Natural killer cell (primary cell): ENCODE results near the gene KRT24. TPM values are rescaled to one million over a fixed set of nuclear protein-coding genes. Genes with fewer than 3 reads are reported as not detected.

ENCODE experiments used
- ATAC-seq, 3 donors: fragments of 150-1000 bp in 2 of 3; fragments of 200-7000 bp in 1 of 3; cut with Tn5 transposase; 1 replicate in 1 of 3; 2 replicates in 2 of 3; pipeline ENCODE4 v1.10.0; 2021; ENCODE audit warnings: mild to moderate bottlenecking in 2 of 3, moderate library complexity in 2 of 3
- DNase-seq, 2 donors: peaks; one replicate each; pipeline versions ENCODE4 v3.0.0 to v3.0.0-alpha.2; 2013 to 2021; ENCODE audit warnings: mixed read lengths in 1 of 2
- H3K27ac ChIP-seq: one replicate; pipeline ENCODE4 v1.5.1; 2013; ENCODE audit warnings: mild to moderate bottlenecking, low read length
- H3K27me3 ChIP-seq: one replicate; pipeline ENCODE4 v1.6.1; 2013; ENCODE audit warnings: low read length; ENCODE audit not compliant: control insufficient read depth, insufficient read depth
- H3K36me3 ChIP-seq: one replicate; pipeline ENCODE4 v1.6.1; 2013; ENCODE audit warnings: low read length; ENCODE audit not compliant: control insufficient read depth, insufficient read depth
- H3K4me1 ChIP-seq: one replicate; pipeline ENCODE4 v1.6.1; 2013; ENCODE audit warnings: low read length; ENCODE audit not compliant: control insufficient read depth, insufficient read depth
- H3K4me3 ChIP-seq: one replicate; pipeline ENCODE4 v1.5.1; 2013; ENCODE audit warnings: low read length
- H3K9me3 ChIP-seq: one replicate; pipeline ENCODE4 v1.6.1; 2013; ENCODE audit warnings: low read length; ENCODE audit not compliant: control insufficient read depth, insufficient read depth
- H3K27ac Mint-ChIP-seq, 2 donors: one replicate each; pipeline ENCODE4 v1.8.0; 2022; ENCODE audit warnings: mild to moderate bottlenecking in 2 of 2, mixed read lengths in 2 of 2, moderate library complexity in 1 of 2
- H3K27me3 Mint-ChIP-seq, 2 donors: one replicate each; pipeline ENCODE4 v1.8.0; 2022; ENCODE audit warnings: low read depth in 2 of 2, mixed read lengths in 2 of 2
- H3K36me3 Mint-ChIP-seq: one replicate; pipeline ENCODE4 v1.8.0; 2022; ENCODE audit warnings: mixed read lengths
- H3K4me1 Mint-ChIP-seq, 2 donors: one replicate each; pipeline ENCODE4 v1.8.0; 2022; ENCODE audit warnings: mixed read lengths in 2 of 2
- H3K4me3 Mint-ChIP-seq: one replicate; pipeline ENCODE4 v1.8.0; 2022; ENCODE audit warnings: mild to moderate bottlenecking, moderate library complexity, mixed read lengths
- H3K9me3 Mint-ChIP-seq, 2 donors: one replicate each; pipeline ENCODE4 v1.8.0; 2022; ENCODE audit warnings: mixed read lengths in 2 of 2
- WGBS: methylation state at CpG from one replicate; pipeline ENCODE4 v1.1.7; 2013; ENCODE audit warnings: missing lambda C conversion rate; ENCODE audit not compliant: insufficient coverage; 5-methylcytosine and 5-hydroxymethylcytosine counted together
- intact Hi-C: fragments of 100-400 bp; cut with micrococcal nuclease; formaldehyde crosslinking; loops from one replicate; pipeline ENCODE4 v1.14.2; 2022
- total RNA-seq, 4 donors: library from RNA; stranded (reverse); fragments of 120-200 nt in 1 of 4; gene quantifications; one replicate each; pipeline versions ENCODE4 v1.2.3 to v1.2.4, GENCODE V29; 2013 to 2022
- TF ChIP-seq, protein P1 (sequence below): fragments of 200-600 bp; IDR thresholded peaks from one replicate; pipeline ENCODE4 v1.8.0; 2022; ENCODE audit warnings: antibody characterized with exemption

The KRT24 gene
- total RNA-seq, 3 donors from 2014 or later (not counting 1 experiment from before 2014, with no cell fraction given), result not detected

DNA sequence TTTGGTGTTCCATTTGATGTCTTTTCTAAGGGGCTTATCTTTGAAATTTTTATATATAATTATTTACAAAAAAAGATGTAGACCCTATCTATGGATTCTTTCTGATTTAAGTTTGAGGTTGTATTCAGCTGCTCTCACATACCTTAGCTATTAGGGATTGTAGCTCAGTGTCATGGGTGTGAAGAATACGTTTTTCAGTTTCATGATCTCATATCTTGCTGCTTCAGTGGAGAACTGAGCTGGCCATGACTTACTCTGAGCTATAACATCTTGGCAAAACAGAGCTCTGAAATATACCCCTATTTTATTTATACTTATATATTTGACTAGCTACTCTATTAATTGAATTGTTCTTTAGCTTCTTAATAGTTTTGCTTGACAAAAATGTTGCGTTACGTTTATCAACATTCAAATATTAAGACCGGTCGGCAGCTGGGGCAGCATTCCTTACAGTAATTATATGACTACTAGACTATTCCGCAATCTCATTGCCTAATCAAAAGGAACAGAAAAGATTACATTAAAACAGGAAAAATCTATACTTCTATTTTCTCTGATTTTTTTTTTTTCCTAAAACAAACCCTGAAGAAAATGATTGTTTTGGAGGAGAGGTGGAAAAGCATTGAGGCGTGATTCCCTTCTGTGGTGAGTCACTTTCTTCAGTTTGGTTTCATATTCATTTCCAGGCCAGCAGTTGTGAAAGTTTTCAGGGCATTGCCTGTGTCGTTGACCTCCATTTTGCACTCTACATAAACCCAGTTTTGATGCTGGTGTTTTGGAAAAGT is 24.1 kb upstream of the KRT24 start:
- H3K4me3 Mint-ChIP-seq, result no peak overlapping the region
- no peak overlapping the region for H3K4me3 ChIP-seq
- H3K4me1 ChIP-seq, result no peaks in the 10 kb centered on the region
- no peak for DNase-seq
- no peaks in the 10 kb centered on the region for H3K4me1 Mint-ChIP-seq
- H3K27ac ChIP-seq, result peak overlapping the region; percentile 49
- H3K27me3 ChIP-seq, result no peaks in the 10 kb centered on the region
- H3K9me3 Mint-ChIP-seq, result no peaks in the 10 kb centered on the region
- WGBS, result 85% methylated on average over 6 of the region's 8 CpGs
- no peak overlapping the region for H3K27ac Mint-ChIP-seq
- ATAC-seq, result no peak
- no peaks in the 10 kb centered on the region for H3K36me3 ChIP-seq
- intact Hi-C loops, result no loop called here
- no peaks in the 10 kb centered on the region for H3K36me3 Mint-ChIP-seq
- no peaks in the 10 kb centered on the region for H3K9me3 ChIP-seq
- peaks cover 24 to 47% of the 10 kb centered on the region in 2 donors for H3K27me3 Mint-ChIP-seq
- TF ChIP-seq, protein P1, sequence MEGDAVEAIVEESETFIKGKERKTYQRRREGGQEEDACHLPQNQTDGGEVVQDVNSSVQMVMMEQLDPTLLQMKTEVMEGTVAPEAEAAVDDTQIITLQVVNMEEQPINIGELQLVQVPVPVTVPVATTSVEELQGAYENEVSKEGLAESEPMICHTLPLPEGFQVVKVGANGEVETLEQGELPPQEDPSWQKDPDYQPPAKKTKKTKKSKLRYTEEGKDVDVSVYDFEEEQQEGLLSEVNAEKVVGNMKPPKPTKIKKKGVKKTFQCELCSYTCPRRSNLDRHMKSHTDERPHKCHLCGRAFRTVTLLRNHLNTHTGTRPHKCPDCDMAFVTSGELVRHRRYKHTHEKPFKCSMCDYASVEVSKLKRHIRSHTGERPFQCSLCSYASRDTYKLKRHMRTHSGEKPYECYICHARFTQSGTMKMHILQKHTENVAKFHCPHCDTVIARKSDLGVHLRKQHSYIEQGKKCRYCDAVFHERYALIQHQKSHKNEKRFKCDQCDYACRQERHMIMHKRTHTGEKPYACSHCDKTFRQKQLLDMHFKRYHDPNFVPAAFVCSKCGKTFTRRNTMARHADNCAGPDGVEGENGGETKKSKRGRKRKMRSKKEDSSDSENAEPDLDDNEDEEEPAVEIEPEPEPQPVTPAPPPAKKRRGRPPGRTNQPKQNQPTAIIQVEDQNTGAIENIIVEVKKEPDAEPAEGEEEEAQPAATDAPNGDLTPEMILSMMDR, result no peak

DNA sequence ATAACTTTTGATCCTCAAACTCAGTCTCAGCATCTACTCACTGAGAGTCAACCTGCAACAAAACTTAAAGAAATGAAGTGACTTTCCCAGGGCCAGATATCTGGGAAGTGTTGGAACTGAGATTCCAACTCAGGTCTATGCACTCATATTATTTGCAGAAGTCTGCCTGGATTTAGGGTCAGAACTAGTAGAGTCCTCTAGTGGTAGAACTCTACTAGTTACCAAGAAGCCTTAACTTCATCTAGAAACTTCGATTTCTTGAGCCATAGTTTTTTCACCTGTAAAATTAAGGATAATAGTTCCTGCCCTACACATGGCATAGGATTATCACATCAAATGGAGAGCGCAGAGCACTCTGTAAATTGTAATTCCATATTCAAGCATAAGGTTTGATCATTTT is 23.4 kb upstream of the KRT24 start:
- no peaks in the 10 kb centered on the region for H3K27me3 ChIP-seq
- ATAC-seq, result no peak
- no peaks in the 10 kb centered on the region for H3K36me3 ChIP-seq
- Mint-ChIP-seq H3K27ac (no peak overlapping the region), H3K9me3 (no peaks in the 10 kb centered on the region), H3K27me3 (peaks cover 27 to 47% of the 10 kb centered on the region in 2 donors), H3K4me3 (no peak overlapping the region), H3K36me3 (no peaks in the 10 kb centered on the region), H3K4me1 (no peaks in the 10 kb centered on the region)
- peak in 1 of 2 donors; percentile 40 for DNase-seq
- no peaks in the 10 kb centered on the region for H3K9me3 ChIP-seq
- H3K4me3 ChIP-seq, result no peak overlapping the region
- 78% methylated on average over 1 of the region's 2 CpGs for WGBS
- intact Hi-C loops, result no loop called here
- TF ChIP-seq, protein P1, result no peak
- no peaks in the 10 kb centered on the region for H3K4me1 ChIP-seq
- no peak overlapping the region for H3K27ac ChIP-seq

DNA sequence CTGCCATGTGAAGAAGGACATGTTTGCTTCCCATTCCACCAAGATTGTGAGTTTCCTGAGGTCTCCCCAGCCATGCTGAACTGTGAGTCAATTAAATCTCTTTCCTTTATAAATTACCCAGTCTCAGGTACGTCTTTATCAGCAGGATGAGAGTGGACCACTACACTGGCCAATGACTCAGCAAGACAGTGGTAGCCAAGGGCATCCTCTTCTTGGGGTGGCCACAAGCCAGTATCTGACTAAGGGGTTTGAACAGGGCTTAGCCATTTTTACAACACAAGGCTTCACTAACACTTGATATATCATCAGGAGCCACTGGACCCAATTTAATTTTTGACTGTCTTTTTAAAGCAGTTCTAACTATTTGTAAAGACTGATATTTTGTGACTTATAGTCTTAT is 21.1 kb upstream of the KRT24 start:
- no peak overlapping the region for H3K4me3 ChIP-seq
- Mint-ChIP-seq H3K4me3 (no peak overlapping the region), H3K27me3 (peaks cover 30 to 41% of the 10 kb centered on the region in 2 donors), H3K36me3 (no peaks in the 10 kb centered on the region), H3K4me1 (no peaks in the 10 kb centered on the region), H3K27ac (no peak overlapping the region), H3K9me3 (no peaks in the 10 kb centered on the region)
- H3K36me3 ChIP-seq, result no peaks in the 10 kb centered on the region
- intact Hi-C loops, result no loop called here
- TF ChIP-seq, protein P1, result no peak
- DNase-seq, result no peak
- H3K9me3 ChIP-seq, result no peaks in the 10 kb centered on the region
- no peak overlapping the region for H3K27ac ChIP-seq
- no peaks in the 10 kb centered on the region for H3K4me1 ChIP-seq
- WGBS, result 71% methylated on average over 1 of the region's 1 CpG
- H3K27me3 ChIP-seq, result no peaks in the 10 kb centered on the region
- ATAC-seq, result no peak

DNA sequence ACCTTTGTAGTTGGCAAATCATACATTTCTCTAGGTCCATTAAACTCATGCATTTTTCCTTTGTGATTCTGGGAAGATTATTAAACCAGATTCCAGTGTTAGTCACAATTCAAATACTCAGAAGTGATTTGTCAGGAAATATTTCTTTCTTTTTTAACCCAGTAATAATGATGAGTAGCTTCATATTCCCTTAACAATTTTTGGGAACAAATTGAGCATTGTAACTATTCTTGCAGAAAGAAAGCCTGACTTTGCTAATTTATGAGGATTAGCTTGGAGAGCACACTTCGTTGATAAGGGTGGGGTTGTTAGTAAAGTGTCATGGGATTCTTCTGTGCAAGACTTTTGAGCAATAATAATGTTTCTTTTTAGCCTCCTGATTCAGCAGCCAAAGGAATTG is 18.7 kb upstream of the KRT24 start:
- H3K27ac ChIP-seq, result no peak overlapping the region
- Mint-ChIP-seq H3K27ac (no peak overlapping the region), H3K9me3 (no peaks in the 10 kb centered on the region), H3K36me3 (no peaks in the 10 kb centered on the region), H3K4me1 (no peaks in the 10 kb centered on the region), H3K27me3 (peaks cover 32 to 41% of the 10 kb centered on the region in 2 donors), H3K4me3 (no peak overlapping the region)
- TF ChIP-seq, protein P1, result no peak
- intact Hi-C loops, result no loop called here
- 62% methylated on average over 1 of the region's 1 CpG for WGBS
- ATAC-seq, result no peak
- H3K4me1 ChIP-seq, result no peaks in the 10 kb centered on the region
- no peak for DNase-seq
- H3K27me3 ChIP-seq, result no peaks in the 10 kb centered on the region
- no peaks in the 10 kb centered on the region for H3K9me3 ChIP-seq
- no peak overlapping the region for H3K4me3 ChIP-seq
- H3K36me3 ChIP-seq, result no peaks in the 10 kb centered on the region
